HG03108 (cell line): ENCODE data around the gene HOXD11.

Experiments
- ATAC-seq: cut with Tn5 transposase; IDR thresholded peaks from one replicate; pipeline ENCODE4 v1.9.1; 2021; ENCODE audit warnings: moderate library complexity; ENCODE audit not compliant: unreplicated experiment

HOXD11 gene

DNA sequence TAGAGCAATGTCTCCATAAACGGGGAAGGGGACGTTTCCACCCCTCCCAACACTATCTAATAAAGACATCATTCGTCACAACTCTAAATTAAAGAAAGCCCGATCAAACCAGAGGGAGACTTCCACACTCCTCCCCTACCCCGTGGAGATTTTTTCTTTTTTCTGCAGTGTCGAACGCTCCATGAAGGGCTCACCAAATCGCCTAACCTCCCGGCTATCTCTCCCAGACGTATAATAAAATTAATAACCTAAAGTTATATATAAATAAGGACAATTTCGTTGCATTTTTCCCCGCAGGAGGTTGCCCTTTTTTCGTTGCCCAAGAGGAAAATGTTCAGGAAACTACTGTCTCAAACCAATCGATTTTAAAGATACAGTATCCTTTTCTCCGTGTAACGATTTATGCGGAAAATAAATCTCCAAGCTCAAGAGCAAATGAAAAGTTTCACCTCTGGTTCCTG is 25.7 kb upstream of the HOXD11 start:
- no peak for ATAC-seq

DNA sequence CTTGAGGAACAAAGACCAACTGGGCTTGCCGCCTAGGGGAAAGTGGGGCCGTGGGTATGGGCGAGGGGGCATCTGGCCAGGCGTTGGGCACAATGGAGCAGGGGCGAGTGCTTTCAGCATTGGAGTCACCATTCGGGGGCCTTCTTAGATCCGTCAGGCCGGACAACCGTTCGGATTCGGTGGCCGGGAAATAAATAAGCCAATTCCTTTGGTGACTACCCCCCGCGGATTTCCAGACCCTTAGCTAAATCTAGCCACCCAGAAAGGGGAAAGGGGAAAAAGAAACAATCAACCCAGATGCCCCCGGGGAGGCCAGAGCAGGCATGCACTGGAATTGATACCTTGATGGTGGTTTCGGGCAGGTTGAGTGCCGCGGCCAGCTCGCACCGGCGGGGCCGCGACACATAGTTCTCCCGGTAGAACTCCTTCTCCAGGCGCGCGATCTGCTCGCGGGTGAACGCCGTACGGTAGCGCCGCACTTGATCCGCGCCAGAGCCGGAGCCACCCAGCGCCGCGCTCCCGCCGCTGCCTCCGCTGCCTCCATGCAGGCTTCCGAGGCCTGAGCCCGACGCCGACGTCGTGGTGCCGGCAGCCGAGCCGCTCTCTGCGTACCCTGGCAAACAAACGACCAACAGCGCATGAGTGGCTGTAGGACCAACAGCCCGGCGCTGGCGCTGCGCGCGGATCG is 25.1 kb upstream of the HOXD11 start:
- no peak for ATAC-seq

DNA sequence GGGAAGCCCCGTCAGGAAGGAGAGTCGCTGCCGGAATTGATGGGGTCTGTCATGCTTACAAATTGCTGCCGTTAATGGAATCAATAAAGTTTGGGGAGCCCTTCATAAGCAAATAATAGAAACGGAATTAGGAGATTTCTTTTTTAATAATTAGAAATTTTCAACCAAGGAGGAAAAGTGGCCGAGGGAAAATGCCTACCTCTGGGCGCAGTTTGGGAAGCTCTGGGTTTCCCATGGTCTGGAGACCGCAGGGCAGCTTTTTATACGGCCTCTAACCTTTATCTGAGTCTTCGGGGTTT is 24.6 kb upstream of the HOXD11 start:
- no peak for ATAC-seq

DNA sequence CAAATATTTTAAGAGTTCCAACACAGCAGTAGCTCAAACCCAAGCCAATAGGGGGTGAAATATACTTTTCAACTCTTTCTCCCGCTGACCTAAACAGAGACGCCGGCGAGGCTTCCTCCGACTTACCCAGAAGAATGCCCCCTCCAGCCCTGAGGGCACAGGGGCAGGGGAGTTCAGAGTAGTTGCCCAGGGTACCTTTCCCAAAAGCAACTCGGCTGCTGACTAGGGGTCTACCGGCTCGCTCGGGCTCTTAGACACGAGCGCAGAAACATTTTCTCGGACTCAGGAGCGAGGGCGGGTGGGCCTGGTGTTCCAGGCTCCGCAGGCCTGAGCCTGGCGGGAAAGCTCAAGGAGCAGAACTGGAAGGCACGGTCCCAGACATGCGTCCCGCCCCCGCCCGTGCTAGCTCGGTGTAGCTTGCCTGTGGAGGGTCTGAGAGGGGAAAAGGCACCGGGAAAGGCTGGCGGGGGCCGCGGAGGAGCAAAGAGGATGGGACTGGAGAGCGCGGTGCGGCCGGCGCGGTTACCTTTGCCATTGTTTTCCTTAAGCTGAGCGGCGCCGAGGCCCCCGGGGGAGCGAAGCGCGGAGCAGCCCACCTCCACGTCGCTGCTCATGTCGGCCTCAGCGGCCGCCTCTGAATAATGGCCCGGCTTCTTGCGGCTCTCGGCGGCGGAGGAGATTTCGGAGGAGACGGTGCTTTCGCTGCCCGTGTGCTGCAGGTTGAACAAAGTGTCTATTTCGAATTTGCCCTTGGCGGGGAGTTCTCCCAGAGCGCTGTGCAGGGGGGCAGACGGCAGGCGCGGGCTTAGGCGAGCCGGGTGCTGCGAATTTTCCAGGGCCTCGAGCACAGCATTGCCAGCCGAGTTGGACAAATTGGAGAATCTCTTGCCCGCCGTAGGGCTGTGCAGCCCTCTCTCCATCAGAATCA is 24.0 kb upstream of the HOXD11 start:
- no peak for ATAC-seq

DNA sequence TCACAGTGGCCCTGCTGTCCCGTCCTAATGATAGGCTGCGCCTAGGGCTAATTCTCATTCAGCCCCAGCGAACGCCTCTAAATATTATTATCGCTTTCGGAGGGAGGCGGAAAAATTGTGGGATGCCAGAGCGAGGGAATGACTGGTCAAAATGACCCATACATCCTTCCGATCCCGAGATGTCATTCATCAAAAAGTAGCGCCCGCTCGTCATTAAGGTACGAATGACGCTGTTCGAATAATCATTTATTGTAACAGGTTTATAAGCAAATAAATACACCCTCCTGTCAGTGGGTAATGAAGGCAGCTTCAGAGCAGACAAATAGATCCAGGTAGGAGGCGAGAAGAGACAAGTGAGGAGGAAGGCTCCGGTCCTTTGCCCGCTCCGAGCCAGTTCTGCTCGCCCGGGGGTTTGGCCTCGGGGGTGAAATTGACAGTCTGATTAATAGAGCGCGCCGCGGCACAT is 23.3 kb upstream of the HOXD11 start, which contains the start of gene EVX2:
TSS of gene EVX2 (minus strand) at position 167 of the 466 bp plus-strand sequence. CDS start 186 bp downstream, outside the sequence.
- ATAC-seq, result no peak

DNA sequence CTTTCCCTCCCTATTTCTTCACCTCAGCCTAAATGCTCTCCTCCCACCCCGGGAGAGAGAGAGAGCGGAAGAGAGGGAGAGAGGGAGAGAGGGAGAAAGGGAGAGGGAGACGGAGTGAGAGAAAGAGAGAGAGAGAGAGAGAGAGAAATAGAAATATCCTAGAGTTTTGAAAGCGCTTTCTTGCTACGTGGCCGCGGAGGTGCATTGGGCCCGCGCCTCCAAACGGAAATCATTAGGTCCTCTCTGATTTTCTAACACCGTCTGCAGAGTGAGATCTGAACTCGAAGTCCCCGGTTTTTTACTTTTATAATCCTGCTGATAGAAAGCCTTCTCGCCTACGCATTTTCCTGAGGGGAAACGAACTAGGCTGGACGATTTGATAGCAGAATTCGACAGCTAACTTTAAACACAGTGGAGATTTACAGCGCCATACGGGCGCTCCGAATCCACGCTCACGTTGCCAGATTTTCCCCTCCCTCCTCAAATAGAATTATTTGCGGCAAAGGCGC is 22.4 kb upstream of the HOXD11 start:
- no peak for ATAC-seq

DNA sequence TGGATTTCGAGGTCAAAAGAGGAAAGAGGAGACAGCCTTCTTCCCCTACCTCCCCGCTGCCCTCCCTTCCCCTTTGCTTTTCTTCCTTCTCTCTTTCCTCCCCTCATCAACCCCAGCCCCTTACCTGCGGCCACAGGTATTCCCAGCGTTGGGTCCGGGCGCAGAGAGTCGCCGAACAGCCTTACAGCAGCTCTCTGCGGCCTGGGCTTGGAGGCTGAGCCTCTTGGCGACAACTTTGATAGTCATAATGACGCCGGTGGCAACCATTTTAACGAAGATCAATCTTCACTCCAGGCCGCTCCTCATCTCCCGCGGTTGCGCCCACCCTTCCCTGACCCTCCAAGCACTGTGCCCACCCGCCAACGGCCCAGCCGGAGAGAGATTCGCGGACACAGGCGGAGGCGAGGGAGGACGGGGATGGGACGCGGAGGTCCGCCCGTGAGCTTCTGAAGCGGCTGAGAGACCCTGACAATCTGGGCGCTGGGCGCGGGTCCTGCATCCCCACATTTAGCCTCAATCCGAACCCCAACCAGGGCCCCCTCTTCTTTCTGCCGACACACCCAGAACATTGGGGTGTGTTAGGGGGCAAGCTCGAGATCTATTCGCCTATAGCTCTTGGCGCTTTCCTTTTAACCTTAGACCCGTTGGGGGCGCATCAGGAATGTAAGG is 21.8 kb upstream of the HOXD11 start:
- no peak for ATAC-seq

DNA sequence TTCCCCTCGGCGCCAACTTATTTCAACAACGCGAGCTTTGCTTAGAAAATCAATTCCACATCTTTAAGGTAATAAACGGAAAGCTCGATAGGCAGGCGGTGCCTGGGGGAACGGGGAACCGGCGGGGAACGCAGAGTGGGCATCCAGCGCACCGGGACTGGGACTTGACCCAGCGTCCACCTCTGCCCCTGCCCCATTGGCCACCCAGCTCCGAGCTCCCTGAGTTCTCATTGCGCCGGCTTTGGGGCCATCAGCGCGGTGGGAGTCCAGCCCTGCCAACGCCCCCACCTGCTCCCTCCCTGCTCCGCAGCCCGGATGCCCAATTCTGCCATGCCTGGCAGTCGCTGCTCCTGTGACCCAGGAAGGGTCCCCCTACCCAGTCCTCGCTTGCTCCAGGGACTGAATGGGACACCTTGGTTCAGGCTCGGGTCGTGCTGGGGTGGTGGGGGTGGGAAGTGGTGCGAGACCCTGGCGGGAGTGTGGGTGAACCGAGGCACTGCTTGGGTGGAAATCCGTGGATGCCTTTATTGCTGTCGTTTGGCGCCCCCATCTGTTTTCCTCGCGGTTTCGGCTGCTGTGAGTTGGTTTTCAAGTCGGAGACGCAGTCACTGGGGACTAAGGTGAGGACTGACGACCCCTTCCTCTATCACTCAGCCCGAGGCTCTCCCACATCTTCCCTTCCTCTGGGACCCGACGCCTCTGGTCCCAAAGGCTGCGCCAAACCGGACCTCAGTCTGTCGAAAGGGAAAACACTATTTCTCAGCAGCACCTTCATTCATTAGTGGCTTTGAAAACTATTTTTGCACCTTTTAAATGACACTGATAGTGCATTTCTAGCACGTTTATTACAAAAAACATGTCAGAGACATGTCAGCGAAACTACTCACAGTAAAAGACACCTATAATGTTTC is 21.0 kb upstream of the HOXD11 start:
- ATAC-seq, result no peak

DNA sequence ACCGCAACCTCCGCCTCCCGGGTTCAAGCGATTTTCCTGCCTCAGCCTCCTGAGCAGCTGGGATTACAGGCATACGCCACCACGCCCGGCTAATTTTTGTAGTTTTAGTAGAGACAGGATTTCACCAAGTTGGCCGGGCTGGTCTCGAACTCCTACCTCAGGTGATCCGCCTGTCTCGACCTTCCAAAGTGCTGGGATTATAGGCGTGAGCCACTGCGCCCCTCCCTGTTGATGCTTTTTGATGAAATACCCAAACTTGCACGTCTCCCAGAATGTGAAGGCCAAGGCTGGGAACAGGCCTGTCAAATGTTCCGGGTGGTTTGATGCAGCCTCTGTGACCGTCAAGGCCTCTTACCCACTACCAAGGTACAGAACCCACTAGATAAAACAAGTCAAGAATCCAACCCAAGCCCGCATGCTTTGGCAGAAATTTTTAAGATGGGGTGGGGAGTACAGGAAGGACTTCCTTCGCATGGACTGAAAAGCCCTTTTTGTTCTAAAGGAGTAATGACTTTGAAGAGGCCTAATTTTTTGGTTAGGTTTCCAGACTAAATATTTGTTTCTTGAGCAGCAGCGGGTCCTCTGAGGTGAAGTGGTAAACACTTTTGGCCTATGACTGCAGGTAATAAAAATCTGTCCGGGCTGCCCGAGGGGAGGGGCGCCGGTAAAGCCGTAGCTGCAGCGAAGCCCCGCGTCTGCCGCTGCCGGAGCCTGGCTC is 19.6 kb upstream of the HOXD11 start:
- ATAC-seq, result no peak

DNA sequence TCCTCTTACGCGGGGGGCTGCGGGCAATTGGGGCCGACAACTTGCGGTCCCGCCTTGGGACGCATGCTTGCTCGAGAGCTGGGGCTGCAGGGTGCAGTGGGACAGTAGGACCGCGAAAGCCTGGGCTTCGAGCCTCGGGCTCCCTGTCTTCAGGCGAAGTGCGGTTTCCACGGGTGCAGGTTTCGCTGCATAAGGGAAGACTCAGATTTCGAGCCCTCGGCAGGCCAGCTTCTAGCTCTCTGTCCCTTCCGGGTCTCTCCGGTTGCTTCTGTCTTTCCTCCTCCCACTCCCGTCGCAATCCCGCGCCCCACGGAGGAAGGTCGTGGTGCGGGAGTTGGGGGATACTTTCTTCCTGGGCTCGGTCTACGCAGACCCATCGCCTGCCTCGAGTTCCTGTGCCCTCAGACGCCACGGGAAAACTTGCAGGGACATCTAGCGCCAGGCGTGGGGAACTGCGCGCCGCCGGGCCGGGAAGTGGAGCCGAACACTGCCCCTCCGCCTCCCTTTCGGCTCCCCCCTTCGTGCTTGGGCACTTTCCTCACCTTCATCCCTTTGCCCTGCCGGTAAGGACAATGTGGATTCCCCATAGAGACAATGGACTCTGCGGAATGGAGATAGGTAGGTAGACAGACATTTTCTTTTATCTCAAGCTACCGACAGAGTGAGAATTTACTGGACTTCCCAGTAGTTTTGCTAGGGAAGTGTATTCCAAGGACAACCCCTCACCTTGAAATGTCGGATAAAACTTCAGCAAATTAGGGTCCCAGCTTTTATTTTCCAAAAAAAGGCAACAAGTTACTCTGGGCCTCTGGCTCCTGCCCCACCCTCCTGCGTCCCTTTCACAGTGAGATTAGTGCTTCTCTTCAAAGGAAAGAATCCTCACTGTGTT is 18.8 kb upstream of the HOXD11 start:
- no peak for ATAC-seq

DNA sequence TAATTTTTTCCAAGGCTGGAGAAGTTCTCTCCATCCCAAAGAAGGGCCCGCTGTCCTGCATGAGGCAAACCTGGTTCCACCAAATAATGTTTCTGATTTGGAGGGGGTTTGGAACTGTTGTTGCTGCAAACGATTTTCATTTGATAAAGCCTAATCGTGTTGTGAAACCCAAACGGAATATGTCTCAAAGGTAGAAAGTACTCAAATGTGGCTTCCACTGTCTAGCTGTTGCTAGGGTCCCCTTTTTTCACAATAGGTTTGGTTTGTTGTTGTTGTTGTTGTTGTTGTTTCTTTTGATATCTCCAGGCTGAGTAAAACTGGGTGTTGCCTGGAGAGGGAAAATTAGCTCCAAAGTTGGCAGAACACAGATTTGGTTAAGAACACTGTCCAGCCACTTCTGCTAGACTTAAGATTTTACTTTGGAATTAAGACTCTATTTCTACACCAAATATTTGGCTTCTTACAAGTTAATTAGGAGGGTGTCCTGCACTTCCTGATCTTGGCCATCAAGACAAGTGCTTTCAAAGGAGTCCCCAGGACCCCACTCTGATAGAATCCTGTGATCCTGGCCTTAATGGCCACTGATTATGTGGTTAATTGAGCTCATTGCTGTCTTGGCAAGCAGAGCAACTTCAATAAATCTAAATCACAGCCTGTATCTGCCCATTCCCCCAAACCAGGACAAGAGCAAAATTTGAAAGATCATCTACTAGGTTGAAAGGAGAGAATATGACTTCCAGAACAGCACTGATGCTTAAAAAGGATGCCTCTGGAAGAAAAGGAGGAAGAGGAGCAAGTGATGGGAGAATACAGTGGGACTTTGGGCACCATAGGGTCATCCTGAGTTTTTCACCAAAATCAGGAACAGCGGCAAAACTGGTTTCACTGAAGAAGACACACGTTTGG is 17.9 kb upstream of the HOXD11 start:
- no peak for ATAC-seq

DNA sequence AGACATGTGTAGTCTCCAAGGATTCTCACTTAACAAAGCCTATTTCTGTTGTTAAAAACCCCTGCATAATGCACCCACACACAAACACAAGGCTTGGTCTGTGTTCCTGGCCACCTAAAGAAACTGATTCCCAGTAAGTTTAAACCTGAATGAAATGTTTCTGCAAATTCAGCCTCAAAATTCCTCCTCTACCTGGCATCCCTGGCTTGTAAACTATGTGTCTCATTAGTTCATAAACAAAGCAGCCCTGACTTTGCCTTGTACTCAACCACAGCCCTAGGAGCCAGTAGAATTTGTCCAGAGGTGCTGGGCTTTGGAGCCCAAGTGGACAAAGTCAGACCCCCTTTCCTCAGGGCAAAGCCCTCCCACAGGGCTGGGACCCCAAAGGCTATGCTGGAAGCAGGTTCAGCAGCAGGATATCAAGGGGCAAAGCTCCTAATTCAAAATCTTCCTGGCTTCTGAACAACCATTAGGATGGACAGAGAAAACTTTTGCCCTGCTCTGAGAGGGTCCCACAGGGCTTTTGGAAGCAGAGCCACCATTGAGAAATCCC is 17.2 kb upstream of the HOXD11 start:
- ATAC-seq, result no peak

DNA sequence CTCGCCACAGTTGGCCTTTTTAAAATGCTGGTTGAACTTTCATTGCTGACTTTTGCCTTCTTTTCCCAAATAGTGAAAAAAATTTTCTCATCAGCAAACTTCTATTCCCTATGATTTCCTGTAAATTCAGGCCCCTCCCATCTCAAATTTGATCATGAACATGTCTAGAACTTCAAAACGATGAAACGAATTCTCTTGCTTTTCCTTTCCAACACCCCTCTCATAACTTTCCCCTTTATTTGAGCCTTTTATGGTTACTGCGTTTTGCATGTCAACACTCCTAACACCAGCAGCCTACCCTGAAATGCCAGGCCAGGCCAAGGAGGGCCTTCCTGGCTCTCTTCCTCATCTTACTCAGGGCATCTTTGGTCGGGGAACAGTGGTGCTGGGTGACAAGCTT is 16.2 kb upstream of the HOXD11 start:
- no peak for ATAC-seq

DNA sequence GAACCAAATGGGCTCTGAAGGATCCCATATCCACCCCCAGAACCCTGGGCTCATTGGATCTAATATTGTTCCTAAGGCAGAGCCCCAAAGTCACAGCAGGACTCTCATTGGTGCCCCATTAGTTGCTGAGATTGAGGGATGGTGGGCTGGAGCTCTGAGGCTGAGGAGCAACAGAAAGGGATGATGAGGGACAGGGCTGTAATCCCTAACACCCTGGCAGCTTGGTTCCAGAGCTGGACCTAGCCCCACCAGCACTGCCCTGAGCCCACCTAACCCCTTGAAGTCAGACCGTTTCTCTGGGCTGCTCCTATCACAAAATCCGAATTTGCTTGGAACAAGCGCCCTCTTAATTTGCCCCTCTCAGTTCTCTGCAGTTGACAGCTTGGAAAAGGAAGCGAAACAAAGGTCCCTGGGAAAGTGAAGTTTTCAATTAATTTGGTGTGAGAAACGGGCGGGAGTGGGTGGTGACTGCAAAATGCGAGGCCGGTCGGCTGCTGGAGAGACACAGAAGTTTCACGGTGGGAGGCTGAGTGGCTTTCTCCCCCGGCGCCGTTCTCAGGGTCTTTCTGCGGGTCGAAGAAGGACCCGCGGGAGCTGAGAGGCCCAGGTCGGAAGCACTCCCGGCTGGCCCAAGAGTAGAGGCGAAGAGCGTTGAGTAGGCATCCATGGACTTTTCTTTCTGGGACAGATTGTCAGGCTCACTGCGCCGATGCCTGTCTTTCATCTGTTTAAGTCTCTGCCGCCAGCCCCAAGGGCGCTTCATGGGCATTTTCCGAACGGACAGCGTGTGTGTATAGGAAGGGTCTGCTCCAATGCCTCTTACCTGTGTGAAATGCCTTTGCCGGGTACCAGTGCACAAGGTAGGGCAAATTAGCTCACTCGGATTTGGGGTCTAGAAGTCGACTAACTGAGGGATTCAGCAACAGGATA is 15.5 kb upstream of the HOXD11 start:
- ATAC-seq, result no peak

DNA sequence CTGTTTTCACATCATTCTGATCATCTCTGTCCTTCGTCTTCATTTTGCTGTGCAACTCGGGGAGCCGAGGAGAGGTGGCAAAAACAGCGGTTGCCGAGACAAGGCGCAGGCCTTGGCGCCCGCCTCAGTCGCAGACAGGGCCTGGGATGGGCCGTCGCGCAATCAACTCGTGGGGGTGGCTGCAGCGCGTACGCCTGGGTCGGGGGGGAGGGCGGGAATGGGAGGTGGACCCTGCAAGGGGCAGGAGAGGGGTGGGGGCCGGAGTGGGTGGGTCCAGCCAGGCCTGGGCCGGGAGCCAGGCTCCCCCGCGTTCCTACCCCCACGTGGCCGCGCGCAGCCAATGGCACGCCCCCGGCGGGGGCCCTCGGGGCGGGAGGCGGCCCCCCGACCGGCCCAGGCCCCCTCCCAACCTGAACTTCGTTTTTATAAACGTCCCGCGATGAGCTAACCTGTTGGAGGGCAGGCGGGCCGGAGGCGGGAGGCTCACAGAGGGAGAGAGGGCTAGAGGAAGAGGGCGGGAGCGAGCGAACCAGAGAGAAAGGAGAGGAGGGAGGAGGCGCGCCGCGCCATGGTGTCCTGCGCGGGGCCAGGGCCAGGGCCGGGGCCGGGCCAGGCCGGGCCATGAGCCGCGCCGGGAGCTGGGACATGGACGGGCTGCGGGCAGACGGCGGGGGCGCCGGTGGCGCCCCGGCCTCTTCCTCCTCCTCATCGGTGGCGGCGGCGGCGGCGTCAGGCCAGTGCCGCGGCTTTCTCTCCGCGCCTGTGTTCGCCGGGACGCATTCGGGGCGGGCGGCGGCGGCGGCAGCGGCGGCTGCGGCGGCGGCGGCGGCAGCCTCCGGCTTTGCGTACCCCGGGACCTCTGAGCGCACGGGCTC is 14.6 kb upstream of the HOXD11 start, which contains the start of gene HOXD13:
TSS of gene HOXD13 (plus strand) at position 452 of the 875 bp plus-strand sequence. CDS start at position 622, 170 bp downstream.
- ATAC-seq, result no peak
